ENCODE results near the gene SPNS2.

The SPNS2 gene

DNA sequence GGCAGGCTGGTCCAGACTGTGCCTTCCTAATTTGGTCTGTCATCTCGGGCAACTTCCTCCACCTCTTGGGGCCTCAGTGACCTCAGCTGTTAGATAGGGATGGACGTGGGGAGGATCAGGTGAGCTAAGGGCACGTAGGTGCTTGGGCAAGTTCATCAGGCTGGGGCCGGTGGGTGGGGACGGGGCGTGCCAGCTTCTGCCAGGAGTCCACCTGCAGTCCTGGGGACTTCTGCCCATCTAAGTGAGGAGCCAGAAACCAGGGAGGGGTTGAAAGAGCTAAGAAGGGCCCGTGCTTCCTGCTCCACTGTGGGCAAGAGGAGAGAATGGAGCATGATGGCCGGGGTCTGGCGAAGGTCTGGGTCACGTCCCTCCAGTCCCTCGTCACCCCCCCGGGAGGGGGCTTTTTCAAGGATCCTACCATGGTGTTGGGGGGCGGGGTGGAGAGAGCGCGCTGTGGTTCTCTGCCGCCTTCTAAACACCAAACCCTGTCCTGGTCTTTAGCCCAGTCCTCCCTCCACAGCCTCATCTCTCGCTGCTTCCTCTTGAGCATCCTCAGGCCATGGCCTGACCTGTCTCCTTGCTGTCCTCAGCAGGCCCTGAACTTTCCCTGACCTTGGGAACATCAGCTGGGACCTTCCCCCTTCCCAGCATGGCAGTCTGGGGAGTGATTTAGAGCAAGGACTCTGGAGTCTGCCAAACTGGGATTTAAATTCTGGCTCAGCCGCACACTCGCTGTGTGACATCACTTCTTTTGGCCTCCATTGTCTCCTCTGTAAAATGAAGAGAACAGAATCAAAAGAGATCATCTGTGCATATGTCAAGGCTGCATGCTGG, 21.6 kb downstream of the SPNS2 start:
- DNase-seq (ENCODE audit: low read depth): no peak

DNA sequence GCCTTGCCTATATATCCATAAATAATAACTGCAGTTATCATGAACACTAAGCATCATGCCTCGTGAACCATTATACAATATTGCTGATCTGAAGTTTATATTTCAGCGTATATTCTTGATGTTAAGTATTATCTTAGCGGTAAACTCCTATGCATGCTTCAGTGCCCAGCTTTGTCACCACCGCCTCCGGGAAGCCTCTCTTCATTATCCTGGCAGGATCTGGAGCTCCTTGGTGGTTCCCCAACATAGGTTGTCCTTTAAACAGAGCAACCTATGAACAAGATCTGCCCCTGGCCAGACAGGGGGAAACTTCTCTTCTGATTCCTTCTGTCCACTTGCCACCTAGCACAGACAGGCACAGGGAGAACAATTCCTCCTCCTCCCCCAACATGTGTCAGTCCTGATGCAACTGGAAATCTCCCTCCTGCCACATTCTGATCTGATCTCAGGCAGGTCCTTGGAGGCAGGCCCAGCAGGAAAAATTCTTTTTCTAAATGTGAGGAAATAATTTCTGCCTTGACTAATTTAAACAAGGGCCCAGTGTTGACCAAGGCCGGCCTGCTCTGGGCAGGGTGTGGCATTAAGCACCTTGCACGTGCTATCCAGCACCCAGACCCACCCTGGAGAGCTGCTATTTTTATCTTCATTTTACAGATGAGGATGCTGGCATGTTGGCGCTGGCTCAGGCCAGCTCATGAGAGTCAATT, 22.4 kb downstream of the SPNS2 start:
- no peak for DNase-seq (ENCODE audit: low read depth)

DNA sequence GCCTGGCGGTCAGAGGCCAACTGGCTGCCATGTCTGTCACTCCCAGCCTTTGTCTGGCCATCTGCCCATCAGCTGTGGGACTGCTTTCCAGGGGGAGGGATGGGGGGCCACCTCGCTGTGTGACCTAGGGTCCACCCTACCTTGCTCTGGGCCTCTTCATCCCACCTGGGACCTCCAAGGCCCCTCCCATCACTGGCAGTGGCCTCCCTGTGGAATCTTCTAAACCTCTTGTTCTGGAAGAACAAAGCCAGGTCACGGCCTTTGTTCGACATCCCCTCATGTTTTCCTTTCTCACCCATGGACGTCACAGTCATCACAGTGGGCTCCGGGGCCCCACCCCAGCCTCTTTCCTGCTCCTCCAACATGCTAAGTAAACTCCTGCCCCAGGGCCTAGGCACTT, 24.0 kb downstream of the SPNS2 start:
- no peak for DNase-seq (ENCODE audit: low read depth)

DNA sequence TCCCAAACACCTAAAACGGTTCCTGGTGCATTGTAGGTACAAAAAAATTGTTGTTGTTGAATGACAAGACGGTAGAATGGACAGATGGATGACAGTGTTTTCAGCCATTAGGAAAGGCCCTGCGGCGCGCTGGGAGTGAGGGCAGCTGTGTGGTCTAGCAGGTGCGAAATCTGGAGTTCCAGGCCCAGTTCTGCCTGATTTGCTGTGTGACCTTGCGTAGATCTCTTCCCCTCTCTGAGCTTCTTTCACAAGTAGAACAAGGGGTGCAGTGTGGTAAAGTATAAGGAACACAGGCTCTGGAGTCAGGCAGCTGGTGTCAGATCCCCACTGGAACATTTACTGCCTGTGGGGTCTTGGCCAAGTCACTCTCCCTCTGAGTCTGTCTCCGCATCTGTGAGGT, 25.3 kb downstream of the SPNS2 start:
- DNase-seq (ENCODE audit: low read depth): no peak

DNA sequence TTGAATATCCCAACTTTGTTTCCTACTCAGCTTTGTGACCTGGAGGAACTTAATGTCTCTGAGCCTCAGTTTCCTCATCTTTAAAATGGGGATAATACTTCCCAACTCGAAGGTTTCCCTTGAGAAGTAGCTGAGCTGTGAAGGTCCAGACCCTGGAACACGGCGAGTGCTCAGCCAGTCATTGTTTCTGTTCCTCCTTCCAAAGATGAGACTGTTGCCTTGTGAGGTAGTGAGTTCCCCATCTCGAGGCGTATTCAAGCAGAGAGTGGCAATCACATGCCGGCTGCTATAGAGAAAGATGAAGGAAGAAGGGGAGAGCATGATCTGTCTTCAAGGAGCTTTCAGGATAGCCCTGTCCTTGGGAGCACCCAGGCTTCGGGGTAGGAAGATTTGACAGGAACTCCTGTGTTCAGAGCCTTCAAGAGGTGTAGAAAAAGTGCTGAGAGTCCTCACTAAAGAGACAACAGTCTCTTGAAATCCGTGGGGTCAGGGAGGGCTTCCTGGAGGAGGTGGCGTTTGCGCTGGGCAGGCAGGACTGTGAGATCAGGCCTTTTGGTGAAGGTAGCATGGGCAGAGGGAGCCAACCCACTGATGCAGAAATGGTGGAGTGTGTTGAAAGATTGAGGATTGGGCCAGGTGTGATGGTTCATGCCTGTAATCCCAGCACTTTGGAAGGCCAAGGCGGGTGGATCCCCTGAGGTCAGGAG, 27.2 kb downstream of the SPNS2 start:
- DNase-seq (ENCODE audit: low read depth): no peak

DNA sequence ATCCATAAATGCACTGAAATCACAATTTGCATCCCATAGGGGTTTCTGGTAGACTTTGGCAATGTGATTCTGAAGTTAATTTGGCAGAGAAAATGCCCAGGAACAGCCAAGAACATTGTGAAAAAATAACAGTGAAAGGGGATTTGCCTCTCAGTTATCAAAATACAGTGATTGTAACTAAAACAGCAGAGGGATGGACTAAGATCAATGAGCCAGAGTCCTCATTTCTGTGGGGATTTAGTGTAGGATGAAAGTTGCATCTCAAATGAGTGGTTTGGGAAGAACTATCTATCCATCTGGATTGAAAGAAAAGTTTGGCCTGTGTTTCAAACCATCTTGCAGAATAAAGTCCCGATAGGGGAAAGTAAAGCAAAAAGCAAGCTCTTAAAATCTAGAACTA, 28.5 kb downstream of the SPNS2 start:
- DNase-seq (ENCODE audit: low read depth): no peak

DNA sequence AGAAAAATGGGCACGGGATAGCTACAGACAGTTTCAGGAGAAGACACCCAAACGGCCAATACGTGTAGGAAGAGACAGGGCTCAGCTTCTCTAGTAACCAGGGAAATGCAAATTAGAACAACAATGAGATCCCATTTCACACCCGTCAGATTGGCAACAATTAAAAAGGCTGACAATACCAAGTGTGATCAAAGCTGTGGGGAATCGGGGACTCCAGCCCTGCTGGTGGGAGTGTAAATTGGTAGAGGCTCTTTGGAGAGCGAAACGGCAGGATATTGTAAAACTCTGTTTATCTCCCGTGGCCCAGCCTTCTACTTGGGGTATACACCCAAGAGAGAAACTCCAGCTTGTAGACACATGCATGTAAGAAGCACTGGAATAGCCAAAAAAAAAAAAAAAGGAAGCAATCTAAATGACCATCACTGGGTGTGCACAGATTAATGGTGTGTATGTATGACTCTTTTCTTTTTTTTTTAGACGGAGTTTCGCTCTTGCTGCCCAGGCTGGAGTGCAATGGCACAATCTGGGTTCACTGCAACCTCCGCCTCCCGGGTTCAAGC, 29.0 kb downstream of the SPNS2 start:
- DNase-seq (ENCODE audit: low read depth): no peak

DNA sequence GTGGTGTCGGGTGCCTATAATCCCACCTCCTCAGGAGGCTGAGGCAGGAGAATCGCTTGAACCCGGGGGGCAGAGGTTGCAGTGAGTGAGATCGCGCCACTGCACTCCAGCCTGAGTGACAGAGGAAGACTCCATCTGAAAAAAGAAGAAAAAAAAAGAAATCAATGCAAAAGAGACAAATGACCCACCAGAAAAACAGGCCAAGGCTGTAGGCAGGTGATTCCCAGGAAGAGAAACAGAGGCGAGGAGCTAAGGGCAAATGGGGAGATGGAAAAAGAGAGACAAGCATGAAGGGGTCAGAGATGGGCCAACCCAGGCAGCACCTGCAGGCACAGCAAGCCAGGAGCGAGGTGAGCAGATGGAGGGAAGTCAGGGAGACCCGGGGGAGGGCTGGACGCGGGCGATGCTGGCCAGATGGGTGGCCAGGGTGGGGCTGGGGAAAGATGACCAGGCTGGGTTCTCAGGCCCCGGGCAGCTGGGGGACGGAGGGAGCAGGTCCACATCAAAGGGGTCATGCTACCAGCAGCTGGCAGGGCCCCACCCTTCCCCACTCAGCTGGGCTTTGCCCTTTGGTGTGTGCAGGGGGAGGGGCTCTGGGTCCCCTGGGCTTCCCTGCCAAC, 31.0 kb downstream of the SPNS2 start:
- no peak for DNase-seq (ENCODE audit: low read depth)

DNA sequence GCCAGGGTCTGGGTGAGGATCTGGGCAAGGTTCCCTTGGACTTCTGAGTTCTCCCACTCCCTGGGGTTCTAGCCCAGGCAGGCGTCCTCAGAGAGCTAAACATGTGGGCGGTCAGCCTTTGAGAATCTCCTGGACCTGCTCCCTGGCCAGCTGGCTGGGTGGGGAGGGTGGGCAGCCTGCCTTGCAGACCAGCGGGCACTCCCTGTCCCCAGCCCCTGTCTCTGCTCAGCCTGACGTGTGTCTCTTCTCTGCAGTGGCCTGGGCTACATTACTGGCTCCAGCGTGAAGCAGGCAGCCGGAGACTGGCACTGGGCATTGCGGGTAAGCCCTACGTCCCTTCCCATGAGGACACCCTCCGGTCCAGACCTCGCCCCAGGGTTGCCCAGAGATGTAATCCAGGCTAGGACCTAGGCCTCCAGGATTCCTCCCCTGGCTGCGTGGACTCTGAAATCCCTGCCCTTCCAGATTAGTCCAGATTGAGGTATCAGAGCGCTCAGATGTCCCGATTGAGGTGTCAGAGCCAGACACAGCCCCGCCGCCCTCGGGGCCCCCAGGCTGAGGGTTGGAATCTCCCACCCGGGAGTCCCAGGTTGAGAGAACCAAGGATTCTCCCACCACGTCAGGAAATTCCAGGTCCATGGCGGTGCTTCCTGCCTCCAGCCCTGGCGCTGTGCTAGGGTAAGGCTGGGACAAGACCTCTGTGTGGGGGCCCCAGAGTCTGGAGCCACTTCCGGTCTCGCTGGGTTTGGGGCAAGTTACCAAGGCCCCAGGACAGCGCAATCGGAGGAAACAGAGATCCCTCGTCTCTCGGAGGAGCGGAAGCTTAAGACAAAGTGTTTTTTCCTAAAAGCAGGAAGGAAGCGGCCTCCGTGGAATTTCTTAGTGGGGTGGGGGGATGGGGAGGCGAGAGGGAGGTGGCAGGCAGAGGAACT, 32.4 kb downstream of the SPNS2 start:
- DNase-seq (ENCODE audit: low read depth): no peak

DNA sequence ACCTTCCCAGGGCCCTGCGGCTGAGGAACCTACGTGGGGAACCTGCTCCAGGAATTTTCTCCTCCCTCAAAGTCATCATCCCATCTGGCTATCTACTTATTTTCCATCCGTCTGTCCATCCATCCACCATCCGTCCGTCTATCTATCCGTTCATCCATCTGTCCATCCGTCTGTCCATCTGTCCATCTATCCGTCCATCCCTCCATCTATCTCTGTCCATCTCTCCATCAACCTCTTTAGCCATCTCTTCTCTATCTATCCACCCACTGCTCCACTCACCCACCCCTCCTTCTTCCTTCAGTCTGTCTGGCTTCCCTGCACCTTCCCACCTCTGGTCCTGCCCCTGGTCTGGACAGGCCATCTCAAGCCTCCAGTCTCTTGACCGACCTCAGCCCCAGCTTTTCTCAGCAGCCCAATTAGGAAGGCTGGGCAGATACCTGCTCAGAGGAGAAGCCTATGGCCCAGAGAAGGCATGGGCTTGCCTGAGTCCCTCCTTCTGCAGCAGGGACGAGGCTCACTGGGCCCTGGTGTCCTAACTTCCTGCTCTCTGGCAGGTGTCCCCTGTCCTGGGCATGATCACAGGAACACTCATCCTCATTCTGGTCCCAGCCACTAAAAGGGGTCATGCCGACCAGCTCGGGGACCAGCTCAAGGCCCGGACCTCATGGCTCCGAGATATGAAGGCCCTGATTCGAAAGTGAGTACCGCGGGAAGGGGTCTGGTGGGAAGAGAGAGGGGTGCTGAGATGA, 33.5 kb downstream of the SPNS2 start:
- DNase-seq (ENCODE audit: low read depth): no peak

DNA sequence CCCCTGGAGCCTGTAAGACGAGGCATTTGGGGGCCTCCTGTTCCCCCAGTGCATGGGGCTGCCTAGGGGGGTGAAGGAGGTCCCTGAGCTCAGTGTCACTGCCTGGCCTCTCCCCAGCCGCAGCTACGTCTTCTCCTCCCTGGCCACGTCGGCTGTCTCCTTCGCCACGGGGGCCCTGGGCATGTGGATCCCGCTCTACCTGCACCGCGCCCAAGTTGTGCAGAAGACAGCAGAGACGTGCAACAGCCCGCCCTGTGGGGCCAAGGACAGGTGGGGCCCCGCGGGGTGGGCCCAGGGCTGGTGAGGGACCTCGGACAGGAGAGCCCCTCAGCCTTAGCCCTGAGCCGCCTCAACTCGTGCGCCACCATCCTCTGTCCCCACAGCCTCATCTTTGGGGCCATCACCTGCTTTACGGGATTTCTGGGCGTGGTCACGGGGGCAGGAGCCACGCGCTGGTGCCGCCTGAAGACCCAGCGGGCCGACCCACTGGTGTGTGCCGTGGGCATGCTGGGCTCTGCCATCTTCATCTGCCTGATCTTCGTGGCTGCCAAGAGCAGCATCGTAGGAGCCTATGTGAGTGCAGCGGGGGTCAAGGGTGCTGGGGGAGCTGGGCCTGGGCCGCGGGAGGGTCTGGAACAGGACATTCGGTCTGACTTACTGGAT, 34.3 kb downstream of the SPNS2 start:
- DNase-seq (ENCODE audit: low read depth): no peak

DNA sequence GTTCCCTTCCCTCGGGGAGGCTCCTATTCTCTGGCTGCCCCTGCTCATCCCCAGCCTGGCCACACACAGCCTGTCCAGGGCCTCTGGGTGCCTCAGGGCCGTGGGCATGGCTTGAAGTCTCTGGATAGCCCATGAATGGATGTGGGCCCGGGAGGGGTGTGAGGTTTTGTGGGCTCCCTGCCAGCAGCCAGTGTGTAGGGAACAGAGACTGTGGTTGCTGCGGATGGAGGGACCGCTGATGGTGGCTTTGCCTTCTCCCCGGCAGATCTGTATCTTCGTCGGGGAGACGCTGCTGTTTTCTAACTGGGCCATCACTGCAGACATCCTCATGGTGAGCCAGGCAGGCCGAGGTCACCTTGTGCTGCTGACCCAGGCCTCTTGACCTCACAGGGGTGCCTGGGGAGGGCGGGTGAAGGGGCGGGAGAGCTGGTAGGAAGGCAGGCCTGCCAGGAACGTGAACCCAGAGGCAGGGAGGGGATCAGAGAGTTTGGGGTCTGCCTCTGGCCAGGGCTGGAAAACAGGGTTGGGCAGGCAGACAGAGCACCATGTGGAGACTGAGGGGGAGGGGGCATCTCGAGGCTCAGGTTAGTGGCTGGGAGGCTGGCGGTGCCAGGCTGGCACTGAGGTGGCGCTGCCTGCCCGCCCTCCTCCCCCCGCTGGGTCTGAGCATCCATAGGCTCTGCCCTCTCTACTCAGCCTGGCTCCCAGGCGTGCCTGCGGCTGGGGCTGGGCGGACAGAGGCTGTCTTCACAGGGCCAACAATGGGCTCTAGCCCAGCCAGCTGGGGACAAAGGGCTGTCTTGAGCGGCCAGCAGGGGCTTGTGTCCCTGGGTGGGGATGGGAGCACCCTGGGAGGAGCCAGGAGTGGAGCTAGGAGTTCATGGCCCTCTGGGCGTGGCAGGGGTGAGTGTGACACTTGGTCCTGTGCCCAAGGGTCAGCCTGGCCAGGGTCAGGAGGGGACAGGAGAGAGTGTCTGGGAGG, 35.1 kb downstream of the SPNS2 start:
- no peak for DNase-seq (ENCODE audit: low read depth)

DNA sequence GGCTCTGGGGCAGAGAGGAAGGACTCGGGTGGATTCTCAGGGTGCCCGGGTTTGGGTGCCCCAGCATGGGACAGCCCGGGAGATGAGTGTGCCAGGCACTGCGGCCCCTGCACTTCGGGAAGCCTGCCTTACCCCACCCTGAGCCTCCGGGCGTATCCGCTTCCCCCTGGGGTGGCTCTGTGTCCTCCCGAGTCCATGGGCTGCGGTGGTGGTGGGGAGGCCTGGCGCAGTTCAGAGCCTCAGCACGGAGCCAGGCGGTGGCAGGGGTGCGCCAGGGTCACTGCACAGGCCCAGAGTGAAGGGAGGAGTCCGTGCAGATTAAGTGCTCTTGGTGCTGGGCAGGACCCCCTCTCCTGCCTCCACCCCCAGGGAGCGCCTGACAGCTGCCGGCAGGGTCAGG, 35.8 kb downstream of the SPNS2 start:
- no peak for DNase-seq (ENCODE audit: low read depth)

DNA sequence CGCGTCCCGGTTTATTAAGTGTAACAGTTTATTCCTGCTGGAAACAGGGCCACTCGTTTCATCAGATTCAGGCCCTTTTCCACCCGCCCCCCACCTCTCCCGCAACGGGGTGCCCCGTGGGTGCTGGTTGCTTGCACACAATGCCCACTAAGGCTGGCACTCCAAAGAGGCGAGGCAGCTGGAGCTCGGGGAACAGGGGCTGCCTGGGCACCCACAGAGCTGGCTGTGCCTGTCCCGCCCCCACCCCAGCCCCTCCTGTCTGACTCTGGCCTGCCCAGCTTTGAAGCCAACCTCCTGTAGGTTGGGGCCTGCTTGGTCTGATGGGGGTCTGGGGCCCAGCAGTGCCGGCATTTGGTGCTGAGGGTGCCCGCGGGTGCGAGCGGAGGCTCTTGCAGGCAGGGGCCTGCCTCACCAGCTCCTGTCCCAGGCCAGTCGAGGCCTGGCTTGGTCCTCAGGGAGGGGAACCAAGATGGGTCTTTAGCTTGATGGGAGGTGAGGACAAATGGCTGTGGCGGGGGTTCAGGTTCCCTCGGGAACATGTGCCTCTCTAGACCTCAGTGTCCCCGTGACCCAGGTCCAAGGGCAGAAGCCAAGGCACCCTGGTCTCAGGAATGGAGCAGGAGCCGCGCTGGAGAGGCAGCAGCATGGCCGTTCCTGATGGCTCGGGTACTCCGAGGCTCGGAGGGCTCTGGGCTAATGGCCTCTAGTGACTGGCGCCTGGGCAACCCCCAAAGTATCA, 36.4 kb downstream of the SPNS2 start:
- no peak for DNase-seq (ENCODE audit: low read depth)

DNA sequence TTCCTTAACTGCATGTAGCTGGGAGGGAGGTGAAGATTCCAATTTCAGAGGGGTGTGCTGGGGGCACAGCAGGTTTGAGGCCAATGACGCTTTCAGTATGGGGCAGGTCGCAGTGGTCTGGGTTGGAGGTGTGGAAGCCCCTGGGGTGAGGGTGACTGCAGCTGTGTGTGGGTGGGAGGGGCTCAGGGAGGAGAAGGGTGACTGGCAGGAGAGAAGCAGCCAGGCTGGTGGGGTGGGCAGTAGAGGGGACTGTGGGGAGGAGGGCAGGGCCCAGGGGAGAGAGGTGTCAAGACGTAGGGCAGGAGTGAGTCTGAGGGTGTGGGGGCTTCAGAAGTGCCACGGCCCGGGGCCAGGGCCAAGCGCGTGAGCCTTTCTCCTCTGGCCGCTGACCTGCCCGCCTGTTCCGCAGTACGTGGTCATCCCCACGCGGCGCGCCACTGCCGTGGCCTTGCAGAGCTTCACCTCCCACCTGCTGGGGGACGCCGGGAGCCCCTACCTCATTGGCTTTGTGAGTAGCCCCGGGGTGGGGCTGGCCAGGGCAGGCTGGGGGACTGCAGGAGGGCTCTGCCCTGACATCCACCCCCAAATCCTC, 37.1 kb downstream of the SPNS2 start:
- DNase-seq (ENCODE audit: low read depth): no peak

DNA sequence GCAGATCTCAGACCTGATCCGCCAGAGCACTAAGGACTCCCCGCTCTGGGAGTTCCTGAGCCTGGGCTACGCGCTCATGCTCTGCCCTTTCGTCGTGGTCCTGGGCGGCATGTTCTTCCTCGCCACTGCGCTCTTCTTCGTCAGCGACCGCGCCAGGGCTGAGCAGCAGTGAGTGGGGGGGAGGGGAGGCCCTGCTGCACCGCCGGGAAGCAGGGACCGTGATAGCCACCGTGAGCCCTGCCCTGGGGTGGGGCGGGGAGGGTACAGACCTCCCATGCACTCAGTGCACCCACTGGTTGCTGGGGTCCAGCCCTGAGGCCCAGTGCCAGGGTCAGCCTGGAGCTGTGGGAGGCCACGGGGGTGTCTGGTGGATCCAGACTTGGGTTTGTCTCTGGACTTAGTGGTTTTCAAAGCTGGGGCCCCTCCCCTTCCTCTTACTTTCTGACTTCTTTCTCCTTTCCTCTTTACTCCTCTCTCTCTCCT, 37.6 kb downstream of the SPNS2 start:
- no peak for DNase-seq (ENCODE audit: low read depth)

DNA sequence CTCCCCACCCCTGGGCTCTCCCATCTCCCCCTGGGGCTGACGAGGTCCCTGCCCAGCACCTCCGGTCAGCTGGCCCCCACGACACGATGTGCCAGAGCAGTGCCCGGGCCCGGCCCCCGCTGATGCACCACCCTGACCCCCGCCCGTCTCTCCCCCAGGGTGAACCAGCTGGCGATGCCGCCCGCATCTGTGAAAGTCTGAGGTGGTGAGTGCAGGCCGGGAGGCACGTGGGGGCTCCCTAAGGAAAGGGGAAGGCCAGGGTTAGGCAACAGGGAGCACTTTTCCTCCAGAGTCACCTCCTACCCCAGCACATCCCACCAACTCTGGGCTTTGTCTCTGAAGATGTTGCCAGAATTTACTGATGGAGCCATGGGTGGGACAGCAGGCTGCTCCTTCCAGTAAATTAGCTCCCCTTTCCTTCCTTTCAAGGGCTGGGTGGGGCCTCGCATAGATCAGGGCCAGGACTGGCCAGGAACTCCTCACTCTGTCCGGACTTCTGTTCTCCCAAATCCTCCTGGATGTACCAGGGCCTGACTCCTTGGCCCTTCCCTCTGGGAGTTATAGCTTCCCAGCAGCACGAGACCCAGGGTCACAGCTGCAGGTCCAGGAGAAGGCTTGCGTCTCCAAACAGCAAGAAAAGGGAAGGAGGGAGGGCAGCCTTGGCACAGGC, 38.2 kb downstream of the SPNS2 start:
- DNase-seq (ENCODE audit: low read depth): no peak

All from activated T-cell treated with anti-CD3 and anti-CD28 coated beads for 24 hours (primary cell).